ENCODE data around the gene ADAM12.
"Not testable (repeated sequence)": the region's sequence is repeated elsewhere in the genome, so short reads cannot be mapped to it uniquely, and the experiment has no call there.

Gene ADAM12

GRCh38 chr10:126350216-126350992, 37.9 kb downstream of the ADAM12 start:
- Histone ChIP-seq H3K4me3 (ENCODE audit: low read length) (no peak overlapping the region), H3K36me3 (ENCODE audit: control insufficient read depth, insufficient read depth, low read length) (no peaks in the 10 kb centered on the region), H3K27ac (ENCODE audit: low read depth, low read length) (no peak overlapping the region), H3K4me1 (ENCODE audit: control insufficient read depth, insufficient read depth, low read length) (no peaks in the 10 kb centered on the region), H3K9ac (ENCODE audit: low read length) (no peak overlapping the region), H3K27me3 (ENCODE audit: control insufficient read depth, insufficient read depth, low read length) (no peaks in the 10 kb centered on the region)

DNA sequence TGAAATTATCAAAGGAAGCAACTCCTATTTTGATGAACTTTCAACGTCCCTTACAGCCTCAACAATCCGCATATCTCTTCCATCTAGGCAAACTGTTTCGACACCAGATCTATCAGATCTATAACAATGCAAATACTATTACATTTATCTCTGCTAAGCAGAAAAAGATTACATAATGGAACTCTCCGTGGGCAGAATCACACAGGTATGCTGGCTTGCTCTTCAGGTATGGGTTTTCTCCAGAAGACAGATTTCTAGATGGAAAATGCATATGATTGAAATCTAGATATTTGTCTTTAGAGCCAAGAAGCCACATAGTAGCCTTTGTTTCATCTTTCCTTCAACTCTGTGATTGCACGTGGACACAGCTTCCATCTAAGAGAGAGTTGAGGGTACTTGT, 38.6 kb downstream of the ADAM12 start:
- Histone ChIP-seq H3K27me3 (ENCODE audit: control insufficient read depth, insufficient read depth, low read length) (no peaks in the 10 kb centered on the region), H3K36me3 (ENCODE audit: control insufficient read depth, insufficient read depth, low read length) (no peaks in the 10 kb centered on the region), H3K4me3 (ENCODE audit: low read length) (no peak overlapping the region), H3K27ac (ENCODE audit: low read depth, low read length) (no peak overlapping the region), H3K9ac (ENCODE audit: low read length) (no peak overlapping the region), H3K4me1 (ENCODE audit: control insufficient read depth, insufficient read depth, low read length) (no peaks in the 10 kb centered on the region)

DNA sequence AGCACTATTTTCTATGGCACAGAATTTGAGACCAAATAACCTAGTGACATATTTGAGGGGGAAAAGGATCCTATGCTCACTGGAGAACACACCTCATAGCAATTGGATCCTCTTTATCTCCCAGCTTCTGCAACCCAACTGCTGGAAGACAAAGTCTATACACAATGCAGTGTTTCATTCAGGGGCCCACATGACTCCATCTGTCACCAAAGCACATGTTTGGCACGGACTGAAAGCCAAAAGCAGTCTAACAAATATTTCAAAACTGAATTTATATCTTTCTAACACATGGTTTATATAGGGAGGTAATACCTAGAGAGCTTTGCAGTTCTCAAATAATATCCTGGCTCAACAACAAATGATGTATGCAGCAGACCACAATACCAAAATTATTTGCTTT, 39.2 kb downstream of the ADAM12 start:
- Histone ChIP-seq H3K4me3 (ENCODE audit: low read length) (no peak overlapping the region), H3K4me1 (ENCODE audit: control insufficient read depth, insufficient read depth, low read length) (no peaks in the 10 kb centered on the region), H3K36me3 (ENCODE audit: control insufficient read depth, insufficient read depth, low read length) (no peaks in the 10 kb centered on the region), H3K9ac (ENCODE audit: low read length) (no peak overlapping the region), H3K27ac (ENCODE audit: low read depth, low read length) (no peak overlapping the region), H3K27me3 (ENCODE audit: control insufficient read depth, insufficient read depth, low read length) (no peaks in the 10 kb centered on the region)

GRCh38 chr10:126343496-126343895, 44.8 kb downstream of the ADAM12 start:
- not testable (repeated sequence) for H3K27me3 ChIP-seq (ENCODE audit: control insufficient read depth, insufficient read depth, low read length); H3K4me3 ChIP-seq (ENCODE audit: low read length); H3K27ac ChIP-seq (ENCODE audit: low read depth, low read length); H3K9ac ChIP-seq (ENCODE audit: low read length); H3K4me1 ChIP-seq (ENCODE audit: control insufficient read depth, insufficient read depth, low read length); H3K36me3 ChIP-seq (ENCODE audit: control insufficient read depth, insufficient read depth, low read length)

GRCh38 chr10:126342680-126343079, 45.6 kb downstream of the ADAM12 start:
- Histone ChIP-seq H3K4me1 (ENCODE audit: control insufficient read depth, insufficient read depth, low read length) (no peaks in the 10 kb centered on the region), H3K27me3 (ENCODE audit: control insufficient read depth, insufficient read depth, low read length) (no peaks in the 10 kb centered on the region), H3K36me3 (ENCODE audit: control insufficient read depth, insufficient read depth, low read length) (no peaks in the 10 kb centered on the region), H3K27ac (ENCODE audit: low read depth, low read length) (no peak overlapping the region), H3K9ac (ENCODE audit: low read length) (no peak overlapping the region), H3K4me3 (ENCODE audit: low read length) (no peak overlapping the region)

GRCh38 chr10:126341491-126341890, 46.8 kb downstream of the ADAM12 start:
- H3K4me3 ChIP-seq (ENCODE audit: low read length): no peak overlapping the region

GRCh38 chr10:126337251-126337810, 50.9 kb downstream of the ADAM12 start:
- Histone ChIP-seq H3K9ac (ENCODE audit: low read length) (no peak overlapping the region), H3K27me3 (ENCODE audit: control insufficient read depth, insufficient read depth, low read length) (no peaks in the 10 kb centered on the region), H3K4me3 (ENCODE audit: low read length) (no peak overlapping the region), H3K27ac (ENCODE audit: low read depth, low read length) (no peak overlapping the region), H3K4me1 (ENCODE audit: control insufficient read depth, insufficient read depth, low read length) (no peaks in the 10 kb centered on the region), H3K36me3 (ENCODE audit: control insufficient read depth, insufficient read depth, low read length) (no peaks in the 10 kb centered on the region)

More at GRCh38 chr10:126341491-126341890, 46.8 kb downstream of the ADAM12 start:
- Histone ChIP-seq H3K27ac (ENCODE audit: low read depth, low read length) (no peak overlapping the region), H3K9ac (ENCODE audit: low read length) (no peak overlapping the region), H3K36me3 (ENCODE audit: control insufficient read depth, insufficient read depth, low read length) (no peaks in the 10 kb centered on the region), H3K27me3 (ENCODE audit: control insufficient read depth, insufficient read depth, low read length) (no peaks in the 10 kb centered on the region), H3K4me1 (ENCODE audit: control insufficient read depth, insufficient read depth, low read length) (no peaks in the 10 kb centered on the region)

- no peak overlapping the region for H3K4me3 ChIP-seq (ENCODE audit: low read length)
- no peaks in the 10 kb centered on the region for H3K36me3 ChIP-seq (ENCODE audit: control insufficient read depth, insufficient read depth, low read length)
- H3K27me3 ChIP-seq (ENCODE audit: control insufficient read depth, insufficient read depth, low read length): no peaks in the 10 kb centered on the region
- no peak overlapping the region for H3K9ac ChIP-seq (ENCODE audit: low read length)
- no peak overlapping the region for H3K27ac ChIP-seq (ENCODE audit: low read depth, low read length)
- H3K4me1 ChIP-seq (ENCODE audit: control insufficient read depth, insufficient read depth, low read length): no peaks in the 10 kb centered on the region
Observed at GRCh38 chr10:126336801-126337200, 51.5 kb downstream of the ADAM12 start.

GRCh38 chr10:126334272-126334671, 54.0 kb downstream of the ADAM12 start:
- no peak overlapping the region for H3K27ac ChIP-seq (ENCODE audit: low read depth, low read length)
- H3K4me1 ChIP-seq (ENCODE audit: control insufficient read depth, insufficient read depth, low read length): no peaks in the 10 kb centered on the region
- H3K36me3 ChIP-seq (ENCODE audit: control insufficient read depth, insufficient read depth, low read length): no peaks in the 10 kb centered on the region
- no peaks in the 10 kb centered on the region for H3K27me3 ChIP-seq (ENCODE audit: control insufficient read depth, insufficient read depth, low read length)
- H3K4me3 ChIP-seq (ENCODE audit: low read length): no peak overlapping the region
- H3K9ac ChIP-seq (ENCODE audit: low read length): no peak overlapping the region

DNA sequence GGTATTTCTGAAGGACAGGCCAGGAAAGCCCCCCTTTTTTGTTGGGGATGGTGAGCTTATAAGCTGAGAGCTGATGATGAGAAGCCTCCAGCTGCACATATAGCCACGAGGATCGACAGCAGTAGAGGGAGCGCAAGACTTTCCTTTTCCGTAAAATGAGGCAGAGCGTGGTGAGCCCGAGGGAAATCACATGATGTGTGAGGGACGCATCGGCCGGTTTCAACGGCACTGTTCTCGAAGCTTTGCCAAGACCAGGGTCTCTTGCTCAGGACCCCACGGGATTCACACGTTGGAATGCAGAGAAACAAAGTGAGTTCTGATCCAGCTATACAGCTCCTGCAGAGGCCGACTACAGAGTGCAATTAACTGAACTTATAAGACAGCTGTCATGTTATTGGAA, 55.7 kb downstream of the ADAM12 start:
- Histone ChIP-seq H3K4me1 (ENCODE audit: control insufficient read depth, insufficient read depth, low read length) (no peaks in the 10 kb centered on the region), H3K9ac (ENCODE audit: low read length) (no peak overlapping the region), H3K27me3 (ENCODE audit: control insufficient read depth, insufficient read depth, low read length) (no peaks in the 10 kb centered on the region), H3K27ac (ENCODE audit: low read depth, low read length) (no peak overlapping the region), H3K4me3 (ENCODE audit: low read length) (no peak overlapping the region), H3K36me3 (ENCODE audit: control insufficient read depth, insufficient read depth, low read length) (no peaks in the 10 kb centered on the region)

GRCh38 chr10:126331101-126331500, 57.2 kb downstream of the ADAM12 start:
- Histone ChIP-seq H3K9ac (ENCODE audit: low read length) (no peak overlapping the region), H3K27me3 (ENCODE audit: control insufficient read depth, insufficient read depth, low read length) (no peaks in the 10 kb centered on the region), H3K4me1 (ENCODE audit: control insufficient read depth, insufficient read depth, low read length) (no peaks in the 10 kb centered on the region), H3K4me3 (ENCODE audit: low read length) (no peak overlapping the region), H3K27ac (ENCODE audit: low read depth, low read length) (no peak overlapping the region), H3K36me3 (ENCODE audit: control insufficient read depth, insufficient read depth, low read length) (no peaks in the 10 kb centered on the region)

- Histone ChIP-seq H3K4me1 (ENCODE audit: control insufficient read depth, insufficient read depth, low read length) (no peaks in the 10 kb centered on the region), H3K9ac (ENCODE audit: low read length) (no peak overlapping the region), H3K36me3 (ENCODE audit: control insufficient read depth, insufficient read depth, low read length) (no peaks in the 10 kb centered on the region), H3K4me3 (ENCODE audit: low read length) (no peak overlapping the region), H3K27me3 (ENCODE audit: control insufficient read depth, insufficient read depth, low read length) (no peaks in the 10 kb centered on the region), H3K27ac (ENCODE audit: low read depth, low read length) (no peak overlapping the region)
Observed at GRCh38 chr10:126324826-126325225, 63.5 kb downstream of the ADAM12 start.

DNA sequence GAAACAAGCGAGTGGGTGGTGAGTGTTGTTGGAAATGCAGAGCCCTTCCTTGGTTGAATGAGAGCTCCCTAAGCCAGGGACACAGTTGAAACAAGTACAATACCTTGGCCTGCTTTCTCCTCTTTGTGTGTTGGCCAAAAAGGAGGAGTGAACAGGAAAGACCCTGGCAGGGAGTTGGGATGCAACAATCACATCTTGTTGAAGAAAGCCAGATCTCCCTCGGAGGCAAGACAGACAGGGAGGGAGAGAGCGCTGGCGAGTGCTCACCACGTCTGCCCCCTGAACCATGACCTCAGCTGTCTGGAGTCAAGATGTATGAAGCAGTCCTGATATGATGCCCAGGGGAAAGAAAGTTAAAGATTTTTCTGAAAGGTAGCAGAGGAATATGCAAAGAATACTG, 66.8 kb downstream of the ADAM12 start:
- no peak overlapping the region for H3K27ac ChIP-seq (ENCODE audit: low read depth, low read length)

More for the DNA sequence above, 66.8 kb downstream of the ADAM12 start:
- no peaks in the 10 kb centered on the region for H3K4me1 ChIP-seq (ENCODE audit: control insufficient read depth, insufficient read depth, low read length)
- no peak overlapping the region for H3K9ac ChIP-seq (ENCODE audit: low read length)
- no peaks in the 10 kb centered on the region for H3K36me3 ChIP-seq (ENCODE audit: control insufficient read depth, insufficient read depth, low read length)
- H3K4me3 ChIP-seq (ENCODE audit: low read length): no peak overlapping the region
- H3K27me3 ChIP-seq (ENCODE audit: control insufficient read depth, insufficient read depth, low read length): no peaks in the 10 kb centered on the region

Data from rectal smooth muscle tissue (tissue), 1 donor.